SHP77 (cell line): ENCODE data around the gene AK2.
"Not testable (repeated sequence)": the region's sequence is repeated elsewhere in the genome, so short reads cannot be mapped to it uniquely, and the experiment has no call there.

Experiments
- DNase-seq, 2 experiments: peaks; one replicate each; lab custom pipeline; 2025; lab: John Stamatoyannopoulos, UW

Gene AK2

GRCh38 chr1:33055210-33056008 lies 18.7 kb upstream of the AK2 start:
- peak; percentile 81 to 90 for DNase-seq

GRCh38 chr1:33050221-33051076 lies 13.8 kb upstream of the AK2 start:
- no peak for DNase-seq

GRCh38 chr1:33049371-33049770 lies 12.7 kb upstream of the AK2 start:
- DNase-seq = no peak

- DNase-seq = no peak
Observed at GRCh38 chr1:33048426-33048825, 11.7 kb upstream of the AK2 start.

GRCh38 chr1:33047839-33048305 lies 11.2 kb upstream of the AK2 start:
- DNase-seq = no peak

- DNase-seq = no peak
Observed at GRCh38 chr1:33047290-33047689, 10.6 kb upstream of the AK2 start.

DNA sequence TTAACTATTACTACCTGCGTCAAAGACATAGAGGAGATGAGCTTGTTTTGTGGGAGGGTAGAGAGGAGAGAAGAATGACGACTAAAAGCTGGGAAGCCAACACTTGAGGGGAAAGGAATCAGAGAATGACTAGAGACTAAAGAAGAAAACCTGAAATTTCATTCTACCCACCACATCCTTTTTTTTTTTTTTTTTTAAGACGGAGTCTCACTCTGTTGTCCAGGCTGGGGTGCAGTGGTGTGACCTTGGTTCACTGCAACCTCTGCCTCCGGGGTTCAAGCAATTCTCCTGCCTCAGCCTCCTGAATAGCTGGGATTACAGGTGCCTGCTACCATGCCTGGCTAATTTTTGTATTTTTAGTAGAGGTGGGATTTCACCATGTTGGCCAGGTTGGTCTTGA lies 9.6 kb upstream of the AK2 start:
- not testable (repeated sequence) for DNase-seq

GRCh38 chr1:33045814-33046213 lies 9.1 kb upstream of the AK2 start:
- DNase-seq = no peak

DNA sequence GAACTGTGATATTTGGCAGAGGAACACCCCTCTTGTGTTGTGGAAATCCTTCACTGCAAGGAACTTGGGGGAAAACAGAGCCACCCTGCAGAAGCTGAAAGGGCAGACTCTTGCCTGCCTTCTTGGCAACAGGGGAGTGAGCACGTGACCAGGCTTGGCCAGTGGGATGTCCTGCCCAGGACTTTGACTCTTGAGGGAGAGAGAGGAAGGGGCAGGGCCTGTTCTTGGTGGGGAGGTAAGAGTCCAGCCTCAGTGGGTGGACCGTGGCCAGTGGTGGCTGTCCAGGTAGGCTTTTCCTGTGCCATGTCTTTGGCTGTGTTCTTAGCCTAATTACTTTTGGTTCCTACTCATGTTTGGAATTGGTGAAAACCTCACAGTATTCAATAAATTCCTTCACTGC lies 8.6 kb upstream of the AK2 start:
- DNase-seq = no peak

GRCh38 chr1:33043267-33044092 lies 6.8 kb upstream of the AK2 start:
- no peak for DNase-seq

DNA sequence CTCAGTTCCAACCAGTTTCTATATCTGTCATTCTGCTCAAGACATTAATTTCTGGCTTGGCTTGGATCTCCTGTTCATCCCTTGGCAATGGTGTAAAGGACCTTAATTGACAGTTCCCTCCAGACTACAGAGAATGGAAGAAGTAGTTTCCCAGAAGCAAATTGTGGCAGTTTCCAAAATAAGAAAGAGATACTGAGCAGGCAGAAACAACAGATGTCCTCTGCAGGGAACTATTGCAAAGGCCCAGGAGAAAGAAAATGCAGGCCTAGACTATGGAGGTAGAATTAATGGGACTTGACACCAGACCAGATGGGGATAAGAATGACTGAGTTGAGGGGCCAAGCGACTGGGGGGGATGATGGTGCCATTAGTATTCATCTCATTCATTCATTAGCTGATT lies 6.1 kb upstream of the AK2 start:
- DNase-seq = no peak

- DNase-seq = no peak
Observed at GRCh38 chr1:33041026-33041425, 4.3 kb upstream of the AK2 start.

DNA sequence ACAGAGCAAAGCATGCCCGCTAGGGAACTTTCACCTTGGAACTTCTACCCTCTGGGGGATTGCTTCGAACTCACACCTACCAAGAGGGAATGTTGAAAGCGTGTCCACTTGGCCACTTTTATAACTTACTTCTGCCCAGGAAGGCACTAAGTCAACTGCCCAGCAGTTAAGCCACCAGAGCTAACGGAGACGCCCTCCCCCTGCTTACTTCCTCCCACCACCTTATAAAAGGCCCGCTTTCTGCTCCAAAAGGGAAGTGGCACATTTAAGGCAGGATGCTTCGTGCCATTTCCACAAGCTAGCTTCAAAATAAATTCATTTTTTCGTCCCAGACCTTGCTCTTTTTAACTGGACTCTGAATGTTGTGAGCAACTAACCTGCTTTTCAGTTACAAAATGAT lies 3.2 kb upstream of the AK2 start:
- DNase-seq = no peak

- DNase-seq = peak in 1 of 2 experiments; percentile 15
Observed at GRCh38 chr1:33036051-33036525, 595 bp downstream of the AK2 start.

DNA sequence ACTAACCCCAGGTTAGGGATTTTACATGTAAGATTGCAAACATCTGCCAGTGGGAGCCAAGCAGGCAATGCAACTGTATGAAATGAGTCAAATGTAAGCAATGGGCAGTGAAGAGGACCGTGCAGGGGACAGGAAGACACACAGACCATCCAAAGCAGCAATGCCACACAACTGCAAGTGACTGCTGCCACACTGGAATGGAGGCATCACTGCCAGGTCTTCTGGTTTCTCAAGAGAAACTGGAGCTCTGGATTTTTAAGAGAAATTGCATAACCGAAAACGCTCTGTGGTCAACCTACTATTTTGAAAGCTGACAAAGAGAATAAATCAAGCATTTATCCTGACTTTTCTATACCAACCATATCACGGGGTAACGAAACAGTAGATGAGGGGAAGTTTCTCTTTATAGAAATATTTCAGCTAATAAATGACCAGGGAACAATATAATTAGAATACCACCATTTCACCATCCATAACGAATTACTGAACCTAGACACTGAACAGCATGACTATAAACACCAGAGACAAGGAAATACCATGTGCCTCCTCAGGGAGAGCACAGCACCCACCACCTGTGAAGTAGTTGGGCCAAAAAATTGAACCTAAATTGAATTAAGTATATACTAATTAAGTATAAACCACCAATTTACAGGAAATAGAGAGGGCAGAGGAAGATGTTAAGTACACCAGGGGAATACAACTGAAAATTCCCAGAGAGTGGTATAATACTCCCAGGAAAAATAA lies 4.4 kb downstream of the AK2 start:
- no peak for DNase-seq

GRCh38 chr1:33031506-33031905 lies 5.2 kb downstream of the AK2 start:
- DNase-seq = no peak

DNA sequence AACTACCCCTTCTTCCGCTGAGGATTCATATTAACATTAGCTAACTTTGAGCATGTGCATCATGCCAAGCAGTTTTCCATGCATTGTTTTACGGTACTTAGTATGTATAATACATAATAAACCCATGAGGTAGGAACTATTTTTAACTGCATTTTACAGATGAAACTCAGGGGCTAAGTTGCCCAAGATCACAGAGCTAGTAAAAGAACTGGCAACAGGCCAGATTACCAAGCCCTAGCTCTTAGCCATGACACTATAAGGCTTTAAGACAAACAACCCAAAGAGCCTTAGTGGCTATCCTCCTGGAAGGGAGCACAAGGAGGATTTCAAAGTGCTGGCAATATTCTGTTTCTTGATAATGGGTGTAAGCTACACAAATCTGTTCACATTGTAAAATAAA lies 6.1 kb downstream of the AK2 start:
- no peak for DNase-seq

DNA sequence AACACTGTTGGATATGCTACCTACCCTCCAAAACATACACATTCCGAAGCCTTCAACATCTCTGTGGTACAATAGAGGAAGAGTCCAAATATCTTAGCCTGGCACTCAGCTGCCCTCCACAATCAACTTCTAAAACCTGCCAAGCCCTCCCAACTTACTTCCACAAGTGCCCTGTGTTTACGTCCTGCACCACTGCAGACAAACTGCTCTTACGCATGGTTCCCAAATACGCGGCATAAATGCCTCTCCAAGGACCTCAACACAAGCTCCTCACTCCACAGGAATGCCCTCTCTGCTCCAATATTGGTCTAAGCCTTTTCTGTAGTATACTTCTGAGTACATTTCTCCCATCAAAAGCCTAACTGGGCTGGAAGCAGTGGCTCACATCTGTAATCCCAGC lies 6.8 kb downstream of the AK2 start:
- DNase-seq = no peak

GRCh38 chr1:33029209-33029608 lies 7.5 kb downstream of the AK2 start:
- no peak for DNase-seq

DNA sequence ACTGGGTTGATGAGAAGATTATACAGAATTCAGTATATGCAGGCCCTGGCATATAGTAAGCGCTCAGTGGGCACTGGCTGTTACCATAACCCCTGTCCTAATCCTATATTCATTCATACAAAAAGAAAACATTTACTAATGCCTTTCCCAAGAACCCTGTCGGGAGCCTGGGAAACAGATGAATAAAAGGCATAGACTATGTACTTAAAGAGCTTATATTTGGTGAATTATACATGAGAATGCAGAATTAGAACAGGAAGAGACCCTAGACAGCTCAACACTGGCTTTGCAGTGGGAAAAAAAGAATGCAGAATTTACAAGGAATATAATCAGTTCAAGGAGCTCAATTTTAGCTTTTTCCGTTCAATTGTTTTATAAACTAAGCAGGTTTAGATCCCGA lies 10.9 kb downstream of the AK2 start:
- no peak for DNase-seq

- no peak for DNase-seq
Observed at GRCh38 chr1:33025180-33025569, 11.5 kb downstream of the AK2 start.
